CD14-positive monocyte (primary cell): ENCODE results near the gene EDN3. TPM values are rescaled to one million over a fixed set of nuclear protein-coding genes. Genes with fewer than 3 reads are reported as not detected.

Source experiments
- DNase-seq, 3 donors: peaks; one replicate each; pipeline ENCODE4 v3.0.0-alpha.2; 2011 to 2022
- H2AFZ ChIP-seq: 2 replicates; pipeline ENCODE4 v1.6.0; 2012; ENCODE audit warnings: mild to moderate bottlenecking, low read depth, low read length, inconsistent platforms; ENCODE audit not compliant: insufficient read depth, poor library complexity, severe bottlenecking
- H3K27ac ChIP-seq, 2 donors: 1 replicate in 1 of 2; 2 replicates in 1 of 2; pipeline ENCODE4 v1.5.1; 2012 to 2013; ENCODE audit warnings: low read length in 2 of 2, control low read depth in 1 of 2, inconsistent platforms in 1 of 2, low read depth in 1 of 2, mild to moderate bottlenecking in 1 of 2
- H3K27me3 ChIP-seq, 2 donors: one replicate each; pipeline versions ENCODE4 v1.6.0 to v1.6.1; 2011 to 2013; ENCODE audit warnings: low read length in 2 of 2; ENCODE audit not compliant: control insufficient read depth in 2 of 2, insufficient read depth in 2 of 2
- H3K36me3 ChIP-seq, 2 donors: replicated peaks in 1 of 2; 1 replicate in 1 of 2; 2 replicates in 1 of 2; pipeline versions ENCODE4 v1.5.1 to v1.6.1; 2012 to 2013; ENCODE audit warnings: low read length in 2 of 2, control low read depth in 1 of 2, inconsistent platforms in 1 of 2, mild to moderate bottlenecking in 1 of 2; ENCODE audit not compliant: insufficient read depth in 2 of 2, control insufficient read depth in 1 of 2
- H3K4me1 ChIP-seq, 2 donors: 1 replicate in 1 of 2; 2 replicates in 1 of 2; pipeline versions ENCODE4 v1.5.1 to v1.6.1; 2012 to 2013; ENCODE audit warnings: low read length in 2 of 2, control low read depth in 1 of 2, inconsistent platforms in 1 of 2, mild to moderate bottlenecking in 1 of 2, moderate library complexity in 1 of 2; ENCODE audit not compliant: insufficient read depth in 2 of 2, control insufficient read depth in 1 of 2
- H3K4me2 ChIP-seq: replicated peaks from 2 replicates; pipeline ENCODE3; 2012; ENCODE audit warnings: low read length, moderate library complexity, mild to moderate bottlenecking; ENCODE audit not compliant: poor library complexity, severe bottlenecking; ENCODE audit errors: extremely low read depth
- H3K4me3 ChIP-seq, 3 experiments: fragments of 200-600 bp in 1 of 3; sonication (generic) in 1 of 3; replicated peaks in 1 of 3; 1 replicate in 2 of 3; 2 replicates in 1 of 3; pipeline ENCODE4 v1.5.1; 2011 to 2013; ENCODE audit warnings: low read length in 3 of 3, mild to moderate bottlenecking in 3 of 3, control low read depth in 2 of 3, low read depth in 2 of 3, inconsistent platforms in 1 of 3, moderate library complexity in 1 of 3
- H3K79me2 ChIP-seq: 2 replicates; pipeline ENCODE4 v1.6.0; 2012; ENCODE audit warnings: mild to moderate bottlenecking, control low read depth, inconsistent platforms, low read length, moderate library complexity; ENCODE audit not compliant: insufficient read depth
- H3K9ac ChIP-seq: 2 replicates; pipeline ENCODE4 v1.6.0; 2017; ENCODE audit warnings: low read length, mild to moderate bottlenecking; ENCODE audit not compliant: insufficient read depth, poor library complexity, severe bottlenecking
- H3K9me3 ChIP-seq, 2 donors: replicated peaks in 1 of 2; 1 replicate in 1 of 2; 2 replicates in 1 of 2; pipeline versions ENCODE4 v1.5.1 to v1.6.1; 2012 to 2013; ENCODE audit warnings: low read length in 2 of 2, control low read depth in 1 of 2; ENCODE audit not compliant: control insufficient read depth in 1 of 2, insufficient read depth in 1 of 2
- H4K20me1 ChIP-seq: 2 replicates; pipeline ENCODE4 v1.6.0; 2012; ENCODE audit warnings: mild to moderate bottlenecking, low read length, control low read depth, moderate library complexity; ENCODE audit not compliant: insufficient read depth
- H3K27ac Mint-ChIP-seq, 7 donors: one replicate each; pipeline ENCODE4 v1.8.0; 2020; ENCODE audit warnings: mild to moderate bottlenecking in 7 of 7, mixed read lengths in 7 of 7, moderate library complexity in 6 of 7, inconsistent platforms in 2 of 7
- H3K27me3 Mint-ChIP-seq, 3 donors: one replicate each; pipeline ENCODE4 v1.8.0; 2021 to 2022; ENCODE audit warnings: low read depth in 3 of 3, mild to moderate bottlenecking in 3 of 3, mixed read lengths in 3 of 3, moderate library complexity in 3 of 3, inconsistent platforms in 1 of 3
- H3K36me3 Mint-ChIP-seq, 2 donors: one replicate each; pipeline ENCODE4 v1.8.0; 2020; ENCODE audit warnings: mixed read lengths in 2 of 2, inconsistent platforms in 1 of 2, mild to moderate bottlenecking in 1 of 2
- H3K4me1 Mint-ChIP-seq: one replicate; pipeline ENCODE4 v1.8.0; 2020; ENCODE audit warnings: mild to moderate bottlenecking, mixed read lengths
- H3K4me3 Mint-ChIP-seq, 2 donors: one replicate each; pipeline ENCODE4 v1.8.0; 2020; ENCODE audit warnings: mild to moderate bottlenecking in 2 of 2, mixed read lengths in 2 of 2, moderate library complexity in 1 of 2
- H3K9me3 Mint-ChIP-seq, 7 donors: one replicate each; pipeline ENCODE4 v1.8.0; 2020 to 2022; ENCODE audit warnings: mixed read lengths in 7 of 7, mild to moderate bottlenecking in 6 of 7, moderate library complexity in 6 of 7, inconsistent platforms in 2 of 7
- CTCF ChIP-seq: fragments of 200-600 bp; IDR thresholded peaks from one replicate; pipeline ENCODE4 v1.8.0; 2022; ENCODE audit warnings: antibody characterized with exemption, mild to moderate bottlenecking
- WGBS: methylation state at CpG from one replicate; pipeline ENCODE4 v1.1.5; 2013; ENCODE audit warnings: missing lambda C conversion rate; ENCODE audit not compliant: insufficient coverage; 5-methylcytosine and 5-hydroxymethylcytosine counted together
- intact Hi-C, 2 donors: fragments of 100-400 bp; cut with micrococcal nuclease; formaldehyde crosslinking; loops; one replicate each; pipeline versions ENCODE4 v1.15.0 to v1.15.1; 2023
- polyA plus RNA-seq, 3 donors: library from polyadenylated mRNA; depleted of rRNA in 1 of 3; unstranded in 2 of 3; stranded (reverse) in 1 of 3; fragments of 300-500 nt in 2 of 3; fragments of >200 nt in 1 of 3; fragmentation: Illumina TruSeq in 2 of 3; gene quantifications; 1 replicate in 2 of 3; 2 replicates in 1 of 3; pipeline ENCODE4 v1.2.3, GENCODE V29; 2012 to 2021

EDN3 gene
- polyA plus RNA-seq, 3 donors, result not detected

GRCh38 chr20:59258221-59258621 is 42.2 kb upstream of the EDN3 start:
- peak overlapping the region in 1 of 7 donors; percentile 7 for H3K27ac Mint-ChIP-seq
- H3K27ac ChIP-seq, result no peak overlapping the region
- TF ChIP-seq CTCF, result no peak
- intact Hi-C loops, result no loop called here
- peaks cover 10 to 17% of the 10 kb centered on the region in 2 donors for H3K4me1 ChIP-seq
- no peak overlapping the region for H2AFZ ChIP-seq
- DNase-seq, result peak; percentile 1 to 32 (median 9)
- no peak overlapping the region for H3K9ac ChIP-seq
- no peaks in the 10 kb centered on the region for H3K36me3 Mint-ChIP-seq
- H3K9me3 ChIP-seq, result no peaks in the 10 kb centered on the region
- peak overlapping the region in 1 of 2 donors; percentile 59 for H3K4me3 Mint-ChIP-seq
- 0% methylated on average over 1 of the region's 2 CpGs for WGBS
- peaks cover 0 to 3% (median 0%) of the 10 kb centered on the region in 3 donors for H3K27me3 Mint-ChIP-seq
- no peak overlapping the region for H3K4me2 ChIP-seq
- peaks cover 28% of the 10 kb centered on the region for H3K4me1 Mint-ChIP-seq
- no peaks in the 10 kb centered on the region for H4K20me1 ChIP-seq
- H3K4me3 ChIP-seq, result no peak overlapping the region
- H3K27me3 ChIP-seq, result peaks cover 0 to 3% of the 10 kb centered on the region in 2 donors
- H3K36me3 ChIP-seq, result no peaks in the 10 kb centered on the region
- peaks cover 0 to 4% (median 0%) of the 10 kb centered on the region in 7 donors for H3K9me3 Mint-ChIP-seq
- H3K79me2 ChIP-seq, result no peaks in the 10 kb centered on the region

- intact Hi-C loops, result no loop called here
- no peak overlapping the region for H3K4me3 Mint-ChIP-seq
- no CpG with 5 or more reads among the region's 2 CpGs for WGBS
- no peaks in the 10 kb centered on the region for H3K27me3 Mint-ChIP-seq
- no peak overlapping the region for H3K27ac ChIP-seq
- no peak for DNase-seq
- no peaks in the 10 kb centered on the region for H4K20me1 ChIP-seq
- no peak overlapping the region for H3K4me3 ChIP-seq
- H3K36me3 ChIP-seq, result no peaks in the 10 kb centered on the region
- H3K4me2 ChIP-seq, result no peak overlapping the region
- peaks cover 0 to 4% (median 0%) of the 10 kb centered on the region in 7 donors for H3K9me3 Mint-ChIP-seq
- H3K36me3 Mint-ChIP-seq, result no peaks in the 10 kb centered on the region
- peaks cover 0 to 8% of the 10 kb centered on the region in 2 donors for H3K27me3 ChIP-seq
- no peak overlapping the region for H3K27ac Mint-ChIP-seq
- H3K9me3 ChIP-seq, result no peaks in the 10 kb centered on the region
- H3K79me2 ChIP-seq, result no peaks in the 10 kb centered on the region
- peaks cover 22% of the 10 kb centered on the region for H3K4me1 Mint-ChIP-seq
- TF ChIP-seq CTCF, result no peak
- H3K9ac ChIP-seq, result no peak overlapping the region
- H3K4me1 ChIP-seq, result peaks cover 9 to 10% of the 10 kb centered on the region in 2 donors
- H2AFZ ChIP-seq, result no peak overlapping the region
Observed at GRCh38 chr20:59259946-59260345, 40.5 kb upstream of the EDN3 start.
